Gastrocnemius medialis (tissue), 4 donors: ENCODE data around the gene TMEM17. TPM values are rescaled to one million over a fixed set of nuclear protein-coding genes. Genes with fewer than 3 reads are reported as not detected.
A peak's percentile ranks its signal among the peaks of the same experiment; 100 is the strongest.

Source experiments
- ATAC-seq, 2 donors: fragments of 150-250 bp; one replicate each; pipeline ENCODE4 v1.9.1; 2016
- DNase-seq, 2 donors: peaks; one replicate each; pipeline ENCODE4 v3.0.0-alpha.2; 2019
- H3K27ac ChIP-seq, 4 donors: fragments of 200-600 bp; sonication (generic); 1 replicate in 1 of 4; 2 replicates in 3 of 4; pipeline ENCODE4 v1.5.1; 2016 to 2018; ENCODE audit warnings: mild to moderate bottlenecking in 2 of 4, moderate library complexity in 1 of 4
- H3K27me3 ChIP-seq, 3 donors: fragments of 200-600 bp; sonication (generic) in 2 of 3; 1 replicate in 1 of 3; 2 replicates in 2 of 3; pipeline versions ENCODE4 v1.5.1 to v1.6.0; 2016 to 2019; ENCODE audit warnings: mild to moderate bottlenecking in 1 of 3, moderate library complexity in 1 of 3
- H3K36me3 ChIP-seq, 2 donors: fragments of 200-600 bp; sonication (generic) in 1 of 2; one replicate each; pipeline ENCODE4 v1.5.1; 2017 to 2018
- H3K4me1 ChIP-seq, 2 donors: fragments of 200-600 bp; sonication (generic) in 1 of 2; one replicate each; pipeline ENCODE4 v1.5.1; 2016 to 2017; ENCODE audit warnings: mild to moderate bottlenecking in 2 of 2
- H3K4me3 ChIP-seq, 4 donors: fragments of 200-600 bp; sonication (generic) in 3 of 4; 1 replicate in 1 of 4; 2 replicates in 3 of 4; pipeline ENCODE4 v1.5.1; 2016 to 2019; ENCODE audit warnings: mild to moderate bottlenecking in 2 of 4
- H3K9me3 ChIP-seq, 3 donors: fragments of 200-600 bp; sonication (generic) in 2 of 3; 1 replicate in 1 of 3; 2 replicates in 2 of 3; pipeline ENCODE4 v1.5.1; 2016 to 2019
- CTCF ChIP-seq, 5 experiments: fragments of 450-650 bp in 3 of 5; fragments of 200-600 bp in 2 of 5; sonication (generic) in 2 of 5; IDR thresholded peaks in 4 of 5; conservative IDR thresholded peaks in 1 of 5; 1 replicate in 4 of 5; 2 replicates in 1 of 5; pipeline ENCODE4 v1.5.1; 2016 to 2019; ENCODE audit warnings: antibody characterized with exemption in 5 of 5, mild to moderate bottlenecking in 3 of 5, moderate library complexity in 3 of 5
- POLR2A ChIP-seq, 2 donors: fragments of 450-650 bp; IDR thresholded peaks; one replicate each; pipeline ENCODE4 v1.6.1; 2017; ENCODE audit warnings: antibody characterized with exemption in 2 of 2, mild to moderate bottlenecking in 2 of 2, moderate library complexity in 2 of 2
- in situ Hi-C, 4 donors: fragments of 200-750 bp; cut with MboI; loops; one replicate each; pipeline versions ENCODE4 v1.15.0 to v1.8.0; 2017; ENCODE audit warnings: low sequenced_read_pairs in 4 of 4
- intact Hi-C: fragments of 100-400 bp; cut with DNase I; formaldehyde crosslinking; loops from one replicate; pipeline ENCODE4 v1.15.1; 2023; ENCODE audit warnings: low total_unique reads
- total RNA-seq, 4 donors: library from RNA; depleted of rRNA; stranded (reverse); fragments of >200 nt; gene quantifications; one replicate each; pipeline versions ENCODE4 v1.1.0 to v1.2.3, GENCODE V29; 2016

The TMEM17 gene
- total RNA-seq, 4 donors from 2014 or later: 0.15 to 1.8 (median 0.51) TPM

GRCh38 chr2:62478093-62478580 lies 27.9 kb downstream of the TMEM17 start:
- peak; percentile 45 to 69 for ATAC-seq
- no peaks in the 10 kb centered on the region for H3K27me3 ChIP-seq
- H3K36me3 ChIP-seq: no peaks in the 10 kb centered on the region
- H3K4me3 ChIP-seq: no peak overlapping the region
- in situ Hi-C loops (no loop called here), intact Hi-C loops (no loop called here)
- peak in 1 of 2 donors; percentile 21 for DNase-seq
- peak overlapping the region; percentile 60 to 70 (median 67) for H3K27ac ChIP-seq
- no peaks in the 10 kb centered on the region for H3K9me3 ChIP-seq
- TF ChIP-seq CTCF (IDR thresholded peaks at IDR 0.05 in 4 of 5, conservative IDR thresholded peaks at IDR 0.05 in 1 of 5) (no peak), POLR2A (IDR thresholded peaks at IDR 0.05) (no peak)
- peaks cover 17 to 29% of the 10 kb centered on the region in 2 donors for H3K4me1 ChIP-seq

GRCh38 chr2:62477573-62477972 lies 28.4 kb downstream of the TMEM17 start:
- in situ Hi-C loops: no loop called here
- H3K27ac ChIP-seq: peak overlapping the region; percentile 60 to 70 (median 67)
- no peak overlapping the region for H3K4me3 ChIP-seq
- H3K4me1 ChIP-seq: peaks cover 17 to 29% of the 10 kb centered on the region in 2 donors
- H3K27me3 ChIP-seq: no peaks in the 10 kb centered on the region
- intact Hi-C loops: no loop called here
- H3K36me3 ChIP-seq: no peaks in the 10 kb centered on the region
- H3K9me3 ChIP-seq: no peaks in the 10 kb centered on the region
- no peak for TF ChIP-seq CTCF (IDR thresholded peaks at IDR 0.05 in 4 of 5, conservative IDR thresholded peaks at IDR 0.05 in 1 of 5)
- no peak for TF ChIP-seq POLR2A (IDR thresholded peaks at IDR 0.05)
- DNase-seq (no peak), ATAC-seq (no peak)

GRCh38 chr2:62475172-62476011 lies 30.6 kb downstream of the TMEM17 start:
- no peak for TF ChIP-seq CTCF (IDR thresholded peaks at IDR 0.05 in 4 of 5, conservative IDR thresholded peaks at IDR 0.05 in 1 of 5)
- no peak for TF ChIP-seq POLR2A (IDR thresholded peaks at IDR 0.05)
- H3K9me3 ChIP-seq: no peaks in the 10 kb centered on the region
- H3K4me3 ChIP-seq: peak overlapping the region; percentile 27 to 47 (median 36)
- in situ Hi-C loops (no loop called here), intact Hi-C loops (no loop called here)
- peak; percentile 41 to 56 for ATAC-seq
- peak overlapping the region; percentile 24 to 70 (median 48) for H3K27ac ChIP-seq
- no peaks in the 10 kb centered on the region for H3K36me3 ChIP-seq
- H3K4me1 ChIP-seq: peaks cover 17 to 29% of the 10 kb centered on the region in 2 donors
- no peaks in the 10 kb centered on the region for H3K27me3 ChIP-seq
- no peak for DNase-seq

- H3K36me3 ChIP-seq: no peaks in the 10 kb centered on the region
- DNase-seq (no peak), ATAC-seq (no peak)
- no peaks in the 10 kb centered on the region for H3K27me3 ChIP-seq
- intact Hi-C loops (no loop called here), in situ Hi-C loops (no loop called here)
- H3K9me3 ChIP-seq: no peaks in the 10 kb centered on the region
- no peak overlapping the region for H3K27ac ChIP-seq
- H3K4me1 ChIP-seq: peaks cover 17 to 35% of the 10 kb centered on the region in 2 donors
- H3K4me3 ChIP-seq: no peak overlapping the region
- TF ChIP-seq POLR2A (IDR thresholded peaks at IDR 0.05) (no peak), CTCF (IDR thresholded peaks at IDR 0.05 in 4 of 5, conservative IDR thresholded peaks at IDR 0.05 in 1 of 5) (no peak)
These were observed 31.8 kb downstream of the TMEM17 start for GRCh38 chr2:62474176-62474575.
